K562 (cell line): Measurements from ENCODE around the gene IRAK3. TPM values are rescaled to one million over a fixed set of nuclear protein-coding genes. Genes with fewer than 3 reads are reported as not detected.
A peak's percentile ranks its signal among the peaks of the same experiment; 100 is the strongest.

Experiments
- C11orf30 ChIP-seq: fragments of 450-650 bp; IDR thresholded peaks from 2 replicates; pipeline ENCODE4 v1.6.1; 2016; ENCODE audit warnings: low read depth, mild to moderate bottlenecking
- CAMTA2 ChIP-seq: fragments of 250-450 bp; sonication (Bioruptor Pico); conservative IDR thresholded peaks from 2 replicates; pipeline ENCODE4 v1.5.1; 2022
- CGGBP1 ChIP-seq: fragments of 250-450 bp; sonication (Bioruptor Pico); IDR thresholded peaks from 2 replicates; pipeline ENCODE4 v1.9.0; 2021; ENCODE audit warnings: mild to moderate bottlenecking
- HBP1 ChIP-seq: fragments of 450-650 bp; formaldehyde crosslinking; IDR thresholded peaks from 2 replicates; pipeline ENCODE4 v1.4.0; 2022; ENCODE audit warnings: missing genetic modification characterization
- KLF16 ChIP-seq: IDR thresholded peaks from 2 replicates; pipeline ENCODE4 v1.6.1; 2016; ENCODE audit warnings: antibody characterized with exemption
- MAFF ChIP-seq: IDR thresholded peaks from 2 replicates; pipeline ENCODE4 v1.6.1; 2012; ENCODE audit warnings: low read length, improper control_type of control experiment
- PATZ1 ChIP-seq: fragments of 250-450 bp; sonication (Bioruptor Pico); IDR thresholded peaks from 2 replicates; pipeline ENCODE4 v1.5.0; 2020; ENCODE audit warnings: mild to moderate bottlenecking, borderline replicate concordance
- RAD21 ChIP-seq, 2 experiments: fragments of 250-450 bp in 1 of 2; fragments of 450-650 bp in 1 of 2; sonication (Bioruptor Pico) in 1 of 2; formaldehyde crosslinking in 1 of 2; IDR thresholded peaks in 1 of 2; conservative IDR thresholded peaks in 1 of 2; 2 replicates each; pipeline versions ENCODE4 v1.4.0 to v1.8.0; 2020 to 2022; ENCODE audit warnings: mild to moderate bottlenecking in 2 of 2, moderate library complexity in 1 of 2
- REST ChIP-seq, 2 experiments: fragments of 450-650 bp; formaldehyde crosslinking in 1 of 2; IDR thresholded peaks; 2 replicates each; pipeline versions ENCODE4 v1.4.0 to v1.6.1; 2014 to 2020; ENCODE audit warnings: mild to moderate bottlenecking in 2 of 2, borderline replicate concordance in 1 of 2, low read depth in 1 of 2
- SIRT6 ChIP-seq: IDR thresholded peaks from one replicate; pipeline ENCODE4 v1.6.1; 2012; ENCODE audit warnings: low read depth, mild to moderate bottlenecking, control low read depth, inconsistent platforms, low read length, moderate library complexity
- SMC3 ChIP-seq: conservative IDR thresholded peaks from 2 replicates; pipeline ENCODE4 v1.6.1; 2011; ENCODE audit warnings: low read depth, low read length, improper control_type of control experiment; ENCODE audit not compliant: insufficient read depth
- ZHX1 ChIP-seq: fragments of 150-350 bp; conservative IDR thresholded peaks from 2 replicates; pipeline ENCODE4 v1.6.1; 2014; ENCODE audit warnings: low read length
- polyA plus RNA-seq, 8 experiments: library from polyadenylated mRNA; depleted of rRNA in 4 of 8; stranded (reverse) in 5 of 8; unstranded in 3 of 8; fragments of >200 nt; fragmentation: Nextera tagmentation in 2 of 8; fragmentation: Illumina TruSeq in 1 of 8; extraction: Ambion mirVana in 2 of 8; extraction: Trizol in 1 of 8; gene quantifications; 2 replicates each; pipeline versions ENCODE4 v1.2.1 to v1.2.3, GENCODE V29; 2011 to 2014; ENCODE audit warnings: inconsistent platforms in 1 of 8, missing spikeins in 1 of 8
- total RNA-seq, 7 experiments: library from RNA; depleted of rRNA in 6 of 7; stranded (reverse); fragments of >200 nt in 6 of 7; fragmentation: Illumina TruSeq in 2 of 7; extraction: Trizol in 2 of 7; gene quantifications; 2 replicates each; pipeline versions ENCODE4 v1.2.1 to v1.2.3, GENCODE V29; 2011 to 2021; ENCODE audit warnings: low replicate concordance in 1 of 7

The IRAK3 gene
- total and polyA plus RNA-seq, 9 of the 15 experiments (the other 6 are each of a cell fraction or from before 2014, with no cell fraction given): 0.06 to 0.09 (median 0.07) TPM; not detected in 6

- TF ChIP-seq HBP1 (CRISPR knock-in tag) (no peak), SIRT6 (no peak), RAD21 (CRISPR knock-in tag; conservative IDR thresholded peaks at IDR 0.05 in 1 of 2, IDR thresholded peaks at IDR 0.05 in 1 of 2) (peak; percentile 67 to 72), SMC3 (peak; percentile 55; the same call in 1 of the 2 replicates), REST (IDR thresholded peaks at IDR 0.05; ENCODE audit: borderline replicate concordance) (peak; percentile 38; the same call in 1 of the 2 replicates), REST (CRISPR knock-in tag; IDR thresholded peaks at IDR 0.05; ENCODE audit: low read depth) (no peak), ZHX1 (no peak), C11orf30 (no peak), PATZ1 (CRISPR knock-in tag) (no peak), CAMTA2 (no peak), MAFF (no peak), KLF16 (peak; percentile 32; the same call in 1 of the 2 replicates), CGGBP1 (CRISPR knock-in tag) (no peak)
These were observed 90.2 kb downstream of the IRAK3 start (continued) for GRCh38 chr12:66279123-66279712.
